Keratinocyte (primary cell): ENCODE results near the gene PARD3B. TPM values are rescaled to one million over a fixed set of nuclear protein-coding genes. Genes with fewer than 3 reads are reported as not detected.

Experiments used
- DNase-seq: peaks from one replicate; pipeline ENCODE4 v3.0.0-alpha.2; 2011; ENCODE audit warnings: low read depth, missing footprints, low spot score
- FAIRE-seq: peaks from 2 replicates; lab custom pipeline; 2011; peaks lifted over from hg19 to GRCh38; lab: Jason Lieb, UNC
- H2AFZ ChIP-seq: 2 replicates; pipeline ENCODE4 v1.6.0; 2012; ENCODE audit warnings: low read length, control low read depth, inconsistent platforms; ENCODE audit not compliant: control insufficient read depth
- H3K27ac ChIP-seq: 2 replicates; pipeline ENCODE4 v1.5.1; 2011; ENCODE audit warnings: low read length; ENCODE audit not compliant: control insufficient read depth, insufficient read depth
- H3K27me3 ChIP-seq: 3 replicates; pipeline ENCODE4 v1.6.0; 2011; ENCODE audit warnings: low read length; ENCODE audit not compliant: control insufficient read depth, insufficient read depth; ENCODE audit errors: extremely low read depth
- H3K36me3 ChIP-seq, 2 experiments: 2 replicates in 1 of 2; 3 replicates in 1 of 2; pipeline ENCODE4 v1.5.1; 2011; ENCODE audit warnings: low read length in 2 of 2, mild to moderate bottlenecking in 1 of 2; ENCODE audit not compliant: control insufficient read depth in 2 of 2, insufficient read depth in 2 of 2; ENCODE audit errors: extremely low read depth in 1 of 2
- H3K4me1 ChIP-seq: 3 replicates; pipeline ENCODE4 v1.5.1; 2011; ENCODE audit warnings: low read length; ENCODE audit not compliant: control insufficient read depth, insufficient read depth; ENCODE audit errors: extremely low read depth
- H3K4me2 ChIP-seq: 3 replicates; pipeline ENCODE4 v1.6.0; 2011; ENCODE audit warnings: low read depth, low read length; ENCODE audit not compliant: control insufficient read depth, insufficient read depth; ENCODE audit errors: extremely low read depth
- H3K4me3 ChIP-seq, 3 experiments: fragments of 200-600 bp in 1 of 3; sonication (generic) in 1 of 3; 2 replicates in 2 of 3; 3 replicates in 1 of 3; pipeline ENCODE4 v1.5.1; 2011 to 2016; ENCODE audit warnings: low read length in 3 of 3, mild to moderate bottlenecking in 3 of 3, control low read depth in 2 of 3, inconsistent platforms in 1 of 3, low read depth in 1 of 3, mixed read lengths in 1 of 3, mixed run types in 1 of 3, moderate library complexity in 1 of 3; ENCODE audit not compliant: control insufficient read depth in 2 of 3, insufficient read depth in 2 of 3; ENCODE audit errors: extremely low read depth in 1 of 3
- H3K79me2 ChIP-seq: 2 replicates; pipeline ENCODE4 v1.6.0; 2012; ENCODE audit warnings: low read length; ENCODE audit not compliant: control insufficient read depth, insufficient read depth
- H3K9ac ChIP-seq: 3 replicates; pipeline ENCODE4 v1.6.0; 2011; ENCODE audit warnings: low read length; ENCODE audit not compliant: control insufficient read depth, insufficient read depth; ENCODE audit errors: extremely low read depth
- H3K9me1 ChIP-seq: 3 replicates; pipeline ENCODE4 v1.6.0; 2011; ENCODE audit warnings: low read length; ENCODE audit not compliant: control insufficient read depth, insufficient read depth; ENCODE audit errors: extremely low read depth
- H3K9me3 ChIP-seq: 2 replicates; pipeline ENCODE4 v1.5.1; 2012; ENCODE audit warnings: low read depth, low read length; ENCODE audit not compliant: control insufficient read depth
- H4K20me1 ChIP-seq: 3 replicates; pipeline ENCODE4 v1.6.0; 2011; ENCODE audit warnings: low read length; ENCODE audit not compliant: control insufficient read depth, insufficient read depth; ENCODE audit errors: extremely low read depth
- EZH2 ChIP-seq: IDR thresholded peaks from one replicate; pipeline ENCODE4 v1.6.1; 2012; ENCODE audit warnings: inconsistent platforms, mild to moderate bottlenecking, low read length, moderate library complexity
- dilution Hi-C: fragments of 300-500 bp; cut with MboI; formaldehyde crosslinking; loops from one replicate; pipeline ENCODE4 v1.7.0; 2020; ENCODE audit warnings: low sequenced_read_pairs; ENCODE audit not compliant: extremely low pct_ligation_motif_present
- polyA plus RNA-seq, 5 experiments: library from polyadenylated mRNA; depleted of rRNA in 3 of 5; stranded (reverse) in 3 of 5; stranded (forward) in 1 of 5; unstranded in 1 of 5; fragments of >200 nt; gene quantifications; 1 replicate in 1 of 5; 2 replicates in 3 of 5; 3 replicates in 1 of 5; pipeline versions ENCODE4 v1.2.1 to v1.2.3, GENCODE V29; 2011 to 2012; ENCODE audit warnings: missing spikeins in 2 of 5, low read depth in 1 of 5, low replicate concordance in 1 of 5
- TF ChIP-seq, protein P1 (sequence below), 3 experiments: IDR thresholded peaks in 1 of 3; conservative IDR thresholded peaks in 1 of 3; optimal IDR thresholded peaks in 1 of 3; 2 replicates in 2 of 3; 3 replicates in 1 of 3; pipeline versions ENCODE3 to v1.5.1; 2011; ENCODE audit warnings: low read length in 3 of 3, mild to moderate bottlenecking in 3 of 3, moderate library complexity in 2 of 3, control low read depth in 1 of 3, inconsistent platforms in 1 of 3; ENCODE audit not compliant: insufficient read depth in 2 of 3; ENCODE audit errors: extremely low read depth in 1 of 3

PARD3B gene
- polyA plus RNA-seq, 1 donor (not counting 4 experiments of a cell fraction or from before 2014, with no cell fraction given): 1.2 TPM

DNA sequence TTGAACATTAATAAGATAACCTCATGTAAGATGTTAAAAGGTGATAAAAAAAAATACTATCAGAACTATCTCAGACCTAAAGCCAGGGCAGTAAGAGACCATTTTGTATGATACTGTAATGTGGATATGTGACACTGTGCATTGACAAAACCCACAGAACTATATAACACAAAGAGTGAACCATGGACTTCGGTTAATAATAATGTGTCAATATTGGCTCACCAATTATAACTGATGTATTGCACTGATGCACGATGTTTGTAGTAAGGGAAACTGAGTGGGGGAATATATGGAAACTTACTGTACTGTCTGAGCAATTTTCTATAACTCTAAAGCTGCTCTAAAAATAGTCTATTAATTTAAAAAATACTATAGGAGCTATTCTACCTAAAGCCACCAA, 40.7 kb upstream of the PARD3B start:
- no peak overlapping the region for H2AFZ ChIP-seq
- H3K27me3 ChIP-seq: no peaks in the 10 kb centered on the region
- H3K9ac ChIP-seq: no peak overlapping the region
- no peaks in the 10 kb centered on the region for H3K79me2 ChIP-seq
- no peaks in the 10 kb centered on the region for H3K4me1 ChIP-seq
- dilution Hi-C loops: no loop called here
- H3K4me2 ChIP-seq: no peak overlapping the region
- H3K9me1 ChIP-seq: no peaks in the 10 kb centered on the region
- no peak for TF ChIP-seq EZH2
- TF ChIP-seq, protein P1, sequence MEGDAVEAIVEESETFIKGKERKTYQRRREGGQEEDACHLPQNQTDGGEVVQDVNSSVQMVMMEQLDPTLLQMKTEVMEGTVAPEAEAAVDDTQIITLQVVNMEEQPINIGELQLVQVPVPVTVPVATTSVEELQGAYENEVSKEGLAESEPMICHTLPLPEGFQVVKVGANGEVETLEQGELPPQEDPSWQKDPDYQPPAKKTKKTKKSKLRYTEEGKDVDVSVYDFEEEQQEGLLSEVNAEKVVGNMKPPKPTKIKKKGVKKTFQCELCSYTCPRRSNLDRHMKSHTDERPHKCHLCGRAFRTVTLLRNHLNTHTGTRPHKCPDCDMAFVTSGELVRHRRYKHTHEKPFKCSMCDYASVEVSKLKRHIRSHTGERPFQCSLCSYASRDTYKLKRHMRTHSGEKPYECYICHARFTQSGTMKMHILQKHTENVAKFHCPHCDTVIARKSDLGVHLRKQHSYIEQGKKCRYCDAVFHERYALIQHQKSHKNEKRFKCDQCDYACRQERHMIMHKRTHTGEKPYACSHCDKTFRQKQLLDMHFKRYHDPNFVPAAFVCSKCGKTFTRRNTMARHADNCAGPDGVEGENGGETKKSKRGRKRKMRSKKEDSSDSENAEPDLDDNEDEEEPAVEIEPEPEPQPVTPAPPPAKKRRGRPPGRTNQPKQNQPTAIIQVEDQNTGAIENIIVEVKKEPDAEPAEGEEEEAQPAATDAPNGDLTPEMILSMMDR (optimal IDR thresholded peaks at IDR 0.05 in 1 of 3, IDR thresholded peaks at IDR 0.05 in 1 of 3, conservative IDR thresholded peaks at IDR 0.05 in 1 of 3; ENCODE audit: extremely low read depth in 1 of 3, insufficient read depth in 2 of 3, low read length in 3 of 3): no peak
- FAIRE-seq (no peak), DNase-seq (no peak)
- no peak overlapping the region for H3K4me3 ChIP-seq
- H3K9me3 ChIP-seq: no peaks in the 10 kb centered on the region
- no peak overlapping the region for H3K27ac ChIP-seq
- H3K36me3 ChIP-seq: no peaks in the 10 kb centered on the region
- H4K20me1 ChIP-seq: no peaks in the 10 kb centered on the region

DNA sequence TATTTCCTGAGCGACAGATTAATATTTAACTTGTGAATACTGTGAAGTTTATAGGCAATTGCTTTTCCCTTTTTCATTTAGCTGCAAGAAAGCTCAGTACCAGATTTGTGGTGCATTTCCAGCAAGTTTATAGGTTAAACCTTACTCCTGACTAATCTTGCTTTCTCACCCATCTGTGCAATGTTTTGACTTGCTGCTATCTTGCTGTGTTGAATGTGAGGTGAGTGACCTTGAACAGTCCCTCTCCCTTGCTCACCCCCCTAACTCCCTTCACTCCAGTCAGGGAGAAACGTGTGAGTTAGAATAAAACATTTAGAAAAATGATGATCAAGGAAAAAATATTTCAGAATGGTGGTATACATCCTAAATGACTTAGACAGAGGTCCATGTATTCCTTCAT, 39.8 kb upstream of the PARD3B start:
- H3K36me3 ChIP-seq: no peaks in the 10 kb centered on the region
- no peaks in the 10 kb centered on the region for H4K20me1 ChIP-seq
- H3K9me1 ChIP-seq: no peaks in the 10 kb centered on the region
- no peak overlapping the region for H2AFZ ChIP-seq
- no peaks in the 10 kb centered on the region for H3K4me1 ChIP-seq
- no peak overlapping the region for H3K27ac ChIP-seq
- H3K79me2 ChIP-seq: no peaks in the 10 kb centered on the region
- no peak for TF ChIP-seq EZH2
- TF ChIP-seq, protein P1 (optimal IDR thresholded peaks at IDR 0.05 in 1 of 3, IDR thresholded peaks at IDR 0.05 in 1 of 3, conservative IDR thresholded peaks at IDR 0.05 in 1 of 3; ENCODE audit: extremely low read depth in 1 of 3, insufficient read depth in 2 of 3, low read length in 3 of 3): no peak
- no peak overlapping the region for H3K9ac ChIP-seq
- no peaks in the 10 kb centered on the region for H3K27me3 ChIP-seq
- H3K4me3 ChIP-seq: no peak overlapping the region
- FAIRE-seq: no peak
- H3K4me2 ChIP-seq: no peak overlapping the region
- no peaks in the 10 kb centered on the region for H3K9me3 ChIP-seq
- no peak for DNase-seq
- dilution Hi-C loops: no loop called here
